GM23338 (cell line): ENCODE measurements around the gene CRHR1. TPM values are rescaled to one million over a fixed set of nuclear protein-coding genes. Genes with fewer than 3 reads are reported as not detected.
A peak's percentile ranks its signal among the peaks of the same experiment; 100 is the strongest.

Experiments
- ATAC-seq: fragments of 200-7000 bp; cut with Tn5 transposase; 3 replicates; pipeline ENCODE4 v1.9.1; 2020
- DNase-seq: peaks from one replicate; pipeline ENCODE4 v3.0.0-alpha.2; 2015; ENCODE audit warnings: low spot score
- H2AFZ ChIP-seq: fragments of 200-600 bp; sonication (generic); 2 replicates; pipeline ENCODE4 v1.8.0; 2016; ENCODE audit warnings: antibody characterized with exemption, mild to moderate bottlenecking, moderate library complexity
- H3F3A ChIP-seq: fragments of 200-600 bp; sonication (generic); replicated peaks from 2 replicates; pipeline ENCODE4 v1.8.0; 2017; ENCODE audit warnings: antibody characterized with exemption, mixed run types, low read depth
- H3K27ac ChIP-seq: fragments of 200-600 bp; sonication (generic); 2 replicates; pipeline ENCODE4 v1.6.1; 2016; ENCODE audit warnings: low read depth
- H3K27me3 ChIP-seq: fragments of 200-600 bp; sonication (generic); 2 replicates; pipeline ENCODE4 v1.8.0; 2016; ENCODE audit warnings: mild to moderate bottlenecking, mixed run types, moderate library complexity; ENCODE audit not compliant: insufficient read depth
- H3K36me3 ChIP-seq: fragments of 200-600 bp; sonication (generic); 2 replicates; pipeline ENCODE4 v1.8.0; 2016; ENCODE audit warnings: mild to moderate bottlenecking; ENCODE audit not compliant: insufficient read depth
- H3K4me1 ChIP-seq: fragments of 200-600 bp; sonication (generic); 2 replicates; pipeline ENCODE4 v1.8.0; 2016; ENCODE audit warnings: mild to moderate bottlenecking, moderate library complexity; ENCODE audit not compliant: insufficient read depth
- H3K4me2 ChIP-seq: fragments of 200-600 bp; sonication (generic); 2 replicates; pipeline ENCODE4 v1.7.1; 2017; ENCODE audit warnings: mixed run types
- H3K4me3 ChIP-seq: fragments of 200-600 bp; sonication (generic); 2 replicates; pipeline ENCODE4 v1.6.1; 2016; ENCODE audit warnings: mixed run types
- H3K79me2 ChIP-seq: fragments of 200-600 bp; sonication (generic); replicated peaks from 2 replicates; pipeline ENCODE4 v1.8.0; 2017; ENCODE audit warnings: mild to moderate bottlenecking; ENCODE audit not compliant: insufficient read depth
- H3K9me2 ChIP-seq: fragments of 200-600 bp; sonication (generic); 2 replicates; pipeline ENCODE4 v1.8.0; 2017; ENCODE audit not compliant: insufficient read depth
- H4K20me1 ChIP-seq: fragments of 200-600 bp; sonication (generic); replicated peaks from 2 replicates; pipeline ENCODE4 v1.8.0; 2017; ENCODE audit warnings: mild to moderate bottlenecking; ENCODE audit not compliant: insufficient read depth
- H3K27ac Mint-ChIP-seq: 2 replicates; pipeline ENCODE4 v1.8.0; 2020; ENCODE audit warnings: inconsistent platforms, mild to moderate bottlenecking, moderate library complexity, mixed read lengths
- H3K27me3 Mint-ChIP-seq: 3 replicates; pipeline ENCODE4 v1.8.0; 2022; ENCODE audit warnings: low read depth, mild to moderate bottlenecking, moderate library complexity, mixed read lengths, inconsistent platforms; ENCODE audit not compliant: insufficient read depth, poor library complexity
- H3K36me3 Mint-ChIP-seq: 3 replicates; pipeline ENCODE4 v1.8.0; 2021; ENCODE audit warnings: low read depth, mild to moderate bottlenecking, inconsistent platforms, moderate library complexity, mixed read lengths
- H3K4me1 Mint-ChIP-seq: 3 replicates; pipeline ENCODE4 v1.8.0; 2020; ENCODE audit warnings: mild to moderate bottlenecking, inconsistent platforms, mixed read lengths
- H3K4me3 Mint-ChIP-seq: 3 replicates; pipeline ENCODE4 v1.8.0; 2021; ENCODE audit warnings: moderate library complexity, mild to moderate bottlenecking, inconsistent platforms, mixed read lengths
- H3K9me3 Mint-ChIP-seq: 3 replicates; pipeline ENCODE4 v1.8.0; 2020; ENCODE audit warnings: moderate library complexity, mild to moderate bottlenecking, inconsistent platforms, mixed read lengths
- ETS1 ChIP-seq: IDR thresholded peaks from 2 replicates; pipeline ENCODE4 v1.6.1; 2016; ENCODE audit warnings: antibody characterized with exemption
- EZH2 ChIP-seq: fragments of 200-600 bp; sonication (generic); IDR thresholded peaks from one replicate; pipeline ENCODE4 v1.8.0; 2017; ENCODE audit warnings: antibody characterized with exemption, mild to moderate bottlenecking, low read depth; ENCODE audit not compliant: unreplicated experiment
- NANOG ChIP-seq: IDR thresholded peaks from 2 replicates; pipeline ENCODE4 v1.6.1; 2016; ENCODE audit warnings: antibody characterized with exemption, borderline replicate concordance
- POLR2AphosphoS5 ChIP-seq: IDR thresholded peaks from 2 replicates; pipeline ENCODE4 v1.6.1; 2016; ENCODE audit warnings: antibody characterized with exemption, low read depth
- ZNF114 ChIP-seq: fragments of 250-450 bp; sonication (Bioruptor Pico); IDR thresholded peaks from 2 replicates; pipeline ENCODE4 v1.5.0; 2020; ENCODE audit warnings: mild to moderate bottlenecking, moderate library complexity
- polyA plus RNA-seq: library from polyadenylated mRNA; unstranded; fragments of >200 nt; fragmentation: Nextera tagmentation; extraction: Ambion mirVana; gene quantifications from 2 replicates; pipeline ENCODE4 v1.2.1, GENCODE V29; 2016
- total RNA-seq: library from RNA; depleted of rRNA; stranded (reverse); fragments of >200 nt; shearing (Covaris generic); gene quantifications from 2 replicates; pipeline ENCODE4 v1.2.3, GENCODE V29; 2014
- TF ChIP-seq, protein P1 (sequence below), 2 experiments: fragments of 200-600 bp in 1 of 2; sonication (generic) in 1 of 2; conservative IDR thresholded peaks; 2 replicates each; pipeline versions ENCODE4 v1.5.1 to v1.6.1; 2016 to 2017; ENCODE audit warnings: antibody characterized with exemption in 2 of 2, low read depth in 2 of 2, mild to moderate bottlenecking in 2 of 2, moderate library complexity in 1 of 2

CRHR1 gene
- total and polyA plus RNA-seq, 2 experiments from 2014 or later: 0.19 to 0.76 TPM

GRCh38 chr17:45740553-45741330, 43.4 kb upstream of the CRHR1 start:
- no peaks in the 10 kb centered on the region for H3K9me2 ChIP-seq
- peak overlapping the region; percentile 6; the same call in 1 of the 2 replicates for H2AFZ ChIP-seq
- peak overlapping the region; percentile 63; the same call in 1 of the 2 replicates for H3K4me2 ChIP-seq
- H3F3A ChIP-seq: no peaks in the 10 kb centered on the region
- Mint-ChIP-seq H3K4me3 (peak overlapping the region; percentile 74), H3K4me1 (peaks cover 4% of the 10 kb centered on the region), H3K27me3 (peaks cover 34% of the 10 kb centered on the region), H3K27ac (no peak overlapping the region), H3K9me3 (no peaks in the 10 kb centered on the region), H3K36me3 (no peaks in the 10 kb centered on the region; the same call in 2 of the 3 replicates)
- peaks cover 46% of the 10 kb centered on the region for H3K27me3 ChIP-seq
- ATAC-seq (peak; percentile 100), DNase-seq (peak; percentile 97)
- H3K79me2 ChIP-seq: no peaks in the 10 kb centered on the region
- H3K27ac ChIP-seq: no peak overlapping the region
- H3K4me1 ChIP-seq: no peaks in the 10 kb centered on the region
- peak overlapping the region; percentile 32 for H3K4me3 ChIP-seq
- H4K20me1 ChIP-seq: no peaks in the 10 kb centered on the region
- H3K36me3 ChIP-seq: no peaks in the 10 kb centered on the region
- TF ChIP-seq ZNF114 (CRISPR knock-in tag): no peak
- TF ChIP-seq POLR2AphosphoS5: peak; percentile 71
- TF ChIP-seq, protein P1, sequence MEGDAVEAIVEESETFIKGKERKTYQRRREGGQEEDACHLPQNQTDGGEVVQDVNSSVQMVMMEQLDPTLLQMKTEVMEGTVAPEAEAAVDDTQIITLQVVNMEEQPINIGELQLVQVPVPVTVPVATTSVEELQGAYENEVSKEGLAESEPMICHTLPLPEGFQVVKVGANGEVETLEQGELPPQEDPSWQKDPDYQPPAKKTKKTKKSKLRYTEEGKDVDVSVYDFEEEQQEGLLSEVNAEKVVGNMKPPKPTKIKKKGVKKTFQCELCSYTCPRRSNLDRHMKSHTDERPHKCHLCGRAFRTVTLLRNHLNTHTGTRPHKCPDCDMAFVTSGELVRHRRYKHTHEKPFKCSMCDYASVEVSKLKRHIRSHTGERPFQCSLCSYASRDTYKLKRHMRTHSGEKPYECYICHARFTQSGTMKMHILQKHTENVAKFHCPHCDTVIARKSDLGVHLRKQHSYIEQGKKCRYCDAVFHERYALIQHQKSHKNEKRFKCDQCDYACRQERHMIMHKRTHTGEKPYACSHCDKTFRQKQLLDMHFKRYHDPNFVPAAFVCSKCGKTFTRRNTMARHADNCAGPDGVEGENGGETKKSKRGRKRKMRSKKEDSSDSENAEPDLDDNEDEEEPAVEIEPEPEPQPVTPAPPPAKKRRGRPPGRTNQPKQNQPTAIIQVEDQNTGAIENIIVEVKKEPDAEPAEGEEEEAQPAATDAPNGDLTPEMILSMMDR (conservative IDR thresholded peaks at IDR 0.05; ENCODE audit: low read depth in 2 of 2): peak in 1 of 2 experiments; percentile 16; a peak in 2 of 4 replicates

DNA sequence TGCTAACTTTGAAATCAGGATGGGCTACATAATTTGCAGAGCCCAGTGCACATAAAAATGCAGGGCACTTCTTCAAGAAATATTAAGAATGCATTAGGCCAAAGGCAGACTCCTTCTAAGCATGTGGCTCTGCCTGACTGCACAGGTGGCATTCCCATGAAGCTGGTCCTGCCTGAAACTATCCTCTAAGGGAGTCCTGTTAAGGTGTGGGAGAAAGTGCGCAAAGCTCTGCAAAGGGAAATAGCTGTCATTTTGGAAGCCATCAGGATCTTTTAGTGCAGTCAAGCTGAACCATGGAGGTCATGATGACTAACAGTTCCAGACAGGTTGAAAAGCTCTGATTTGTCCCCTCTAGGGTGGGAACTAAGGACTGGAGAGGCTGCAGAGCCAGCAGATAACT, 41.9 kb upstream of the CRHR1 start:
- no peaks in the 10 kb centered on the region for H3K9me2 ChIP-seq
- no peaks in the 10 kb centered on the region for H3K79me2 ChIP-seq
- H3K4me3 ChIP-seq: no peak overlapping the region
- no peaks in the 10 kb centered on the region for H3F3A ChIP-seq
- H3K4me1 ChIP-seq: no peaks in the 10 kb centered on the region
- no peak overlapping the region for H2AFZ ChIP-seq
- no peaks in the 10 kb centered on the region for H3K36me3 ChIP-seq
- ATAC-seq (no peak), DNase-seq (no peak)
- no peaks in the 10 kb centered on the region for H3K9me3 Mint-ChIP-seq
- peaks cover 61% of the 10 kb centered on the region for H3K27me3 ChIP-seq
- TF ChIP-seq NANOG: no peak
- TF ChIP-seq EZH2: no peak
- TF ChIP-seq ETS1: no peak
- no peak overlapping the region for H3K27ac Mint-ChIP-seq
- H3K4me3 Mint-ChIP-seq: no peak overlapping the region
- no peaks in the 10 kb centered on the region for H4K20me1 ChIP-seq
- H3K36me3 Mint-ChIP-seq: no peaks in the 10 kb centered on the region; the same call in 2 of the 3 replicates
- peaks cover 10% of the 10 kb centered on the region for H3K4me1 Mint-ChIP-seq
- peaks cover 48% of the 10 kb centered on the region for H3K27me3 Mint-ChIP-seq
- H3K4me2 ChIP-seq: no peak overlapping the region
- H3K27ac ChIP-seq: no peak overlapping the region
